ENCODE measurements around the gene SPOCD1.

The SPOCD1 gene

DNA sequence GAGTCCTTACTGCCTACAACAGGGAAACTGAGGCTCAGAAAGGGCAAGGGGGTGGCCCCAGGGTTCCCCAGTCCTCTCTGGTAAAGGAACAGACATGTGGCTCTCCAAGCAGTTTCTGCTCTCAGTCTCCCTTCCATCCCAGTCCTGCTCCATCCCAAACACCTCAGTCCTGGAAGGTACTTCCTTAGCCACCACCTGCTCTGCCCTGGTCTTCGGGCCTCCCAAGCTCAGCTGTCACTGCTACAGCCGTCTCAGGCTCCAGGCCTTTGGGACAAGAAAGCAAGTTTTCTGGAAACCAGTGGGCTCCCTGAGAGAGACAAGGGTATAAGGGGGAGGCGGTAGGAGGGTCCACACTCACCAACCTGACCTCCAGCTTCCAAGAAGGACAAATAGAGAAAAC, 28.6 kb downstream of the SPOCD1 start:
- DNase-seq (ENCODE audit: low read depth): no peak

DNA sequence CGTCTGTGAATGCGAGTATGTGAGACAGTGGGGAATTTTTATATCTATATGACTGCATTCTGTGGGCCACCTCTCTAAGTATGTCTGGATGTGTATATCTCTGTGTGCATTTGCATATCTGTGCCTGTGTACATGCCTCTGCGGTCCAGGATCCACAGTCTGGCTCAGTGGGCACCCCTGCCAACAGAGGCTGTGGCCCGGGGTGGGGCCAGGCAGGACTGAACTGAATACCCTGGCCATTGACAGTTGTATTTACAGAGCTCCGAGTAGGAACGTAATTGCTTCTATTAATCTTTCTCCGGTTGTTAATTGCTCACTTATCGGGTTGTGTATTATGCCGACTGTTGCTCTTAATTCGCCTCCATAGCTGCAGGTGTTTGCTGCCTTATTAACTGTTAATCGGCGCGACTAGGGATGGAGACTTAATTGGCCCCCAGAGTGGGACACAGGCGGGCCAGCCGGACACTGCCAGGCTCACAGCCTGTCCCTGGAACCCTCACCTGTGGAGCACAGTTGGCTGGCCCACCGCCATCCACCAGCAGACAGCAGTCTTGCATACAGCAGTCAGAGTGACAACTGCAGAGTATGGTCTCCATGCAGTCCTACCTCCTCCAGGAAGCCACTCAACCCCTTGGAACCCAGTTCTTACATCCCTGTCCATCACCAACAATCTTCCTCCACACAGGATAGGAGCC, 29.3 kb downstream of the SPOCD1 start:
- DNase-seq (ENCODE audit: low read depth): no peak

DNA sequence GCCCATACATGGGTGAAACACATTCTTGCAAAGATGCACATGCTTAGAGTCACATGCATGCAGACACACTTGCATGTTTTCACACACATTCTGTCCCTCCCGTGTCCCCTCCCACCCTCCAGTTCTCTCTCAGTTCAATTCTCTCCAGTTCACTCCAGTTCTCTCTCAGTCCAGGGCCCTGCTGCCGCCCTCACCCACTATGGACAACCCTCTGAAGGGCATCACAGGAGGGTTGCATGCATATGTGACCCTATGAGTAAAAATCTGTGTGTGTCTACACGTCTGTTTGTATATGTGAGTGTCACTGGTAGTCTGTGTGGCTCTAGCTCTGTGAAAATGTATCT, 29.9 kb downstream of the SPOCD1 start:
- no peak for DNase-seq (ENCODE audit: low read depth)

DNA sequence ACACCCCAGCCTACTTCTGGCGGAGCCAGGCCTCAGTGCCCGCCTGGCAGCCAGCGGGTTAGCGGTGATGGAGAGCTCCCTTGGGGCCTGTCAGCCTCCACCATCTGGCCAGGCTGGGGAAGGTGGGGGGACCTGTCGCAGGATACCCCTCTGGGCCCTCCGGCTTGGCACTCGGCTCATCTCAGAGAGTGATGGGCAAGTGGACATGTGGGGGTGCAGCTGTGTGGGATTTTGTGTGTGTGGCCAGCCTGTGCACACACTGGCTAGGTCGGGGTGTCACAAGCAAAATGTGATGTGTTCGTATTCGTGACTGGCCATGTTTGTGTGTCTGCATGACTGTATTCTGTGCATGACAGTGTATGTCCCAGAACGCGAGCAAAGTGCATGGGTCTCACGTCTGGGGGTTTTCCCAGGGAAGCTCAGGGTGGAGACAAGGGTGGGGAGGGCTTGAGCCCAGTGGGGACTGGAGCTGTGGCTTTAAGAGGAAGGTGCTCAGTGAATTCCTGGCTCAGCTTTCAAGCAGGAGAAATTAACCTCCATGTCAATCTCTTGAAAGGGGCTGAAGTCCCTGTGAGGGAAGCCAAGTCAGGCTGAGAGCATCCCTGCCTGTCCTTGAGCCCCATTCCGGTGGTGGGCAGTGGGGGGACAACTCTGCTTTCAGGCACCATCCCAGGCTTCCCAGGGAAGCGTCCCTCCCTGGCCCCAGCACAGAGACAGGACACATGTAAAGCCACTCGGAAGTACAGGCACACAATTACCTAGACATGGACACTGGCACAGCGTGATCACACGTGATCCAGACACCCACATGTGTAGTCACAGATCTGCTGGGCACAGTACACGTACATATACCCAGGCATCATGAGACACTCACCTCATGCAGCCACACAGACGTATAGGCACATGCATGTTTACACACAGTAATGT, 30.5 kb downstream of the SPOCD1 start:
- DNase-seq (ENCODE audit: low read depth): no peak

DNA sequence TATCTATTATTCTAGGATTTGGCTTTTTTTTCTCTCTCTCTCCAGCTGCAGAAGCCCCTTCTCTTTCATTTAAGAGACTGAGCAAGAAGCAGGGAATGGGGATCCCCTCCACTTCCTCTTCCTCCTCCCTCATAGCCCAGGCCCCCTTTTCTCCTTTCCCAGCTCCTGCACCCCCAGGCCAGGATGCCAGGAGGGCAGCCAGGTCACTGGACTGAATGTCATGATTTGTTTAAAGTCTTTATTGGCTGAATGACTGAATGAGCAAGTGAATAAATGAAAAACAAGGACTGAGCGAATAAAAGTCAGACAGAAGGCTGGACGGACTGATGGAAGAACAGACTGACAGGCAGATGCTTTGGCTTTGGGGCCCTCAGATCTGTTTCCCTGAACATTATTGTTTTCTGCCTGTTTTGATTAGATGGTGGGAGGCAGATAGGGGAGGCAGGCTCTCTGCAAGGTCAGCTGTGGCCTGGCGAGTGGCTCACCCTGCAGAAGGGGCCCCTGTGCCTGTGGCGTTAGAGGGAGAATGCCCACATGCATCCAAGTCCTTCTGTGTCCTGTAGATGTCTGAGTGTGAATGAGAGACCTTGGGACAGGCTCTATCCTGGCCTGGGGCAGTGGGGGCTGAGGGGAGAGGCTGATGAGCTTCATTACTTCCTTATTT, 31.3 kb downstream of the SPOCD1 start:
- no peak for DNase-seq (ENCODE audit: low read depth)

DNA sequence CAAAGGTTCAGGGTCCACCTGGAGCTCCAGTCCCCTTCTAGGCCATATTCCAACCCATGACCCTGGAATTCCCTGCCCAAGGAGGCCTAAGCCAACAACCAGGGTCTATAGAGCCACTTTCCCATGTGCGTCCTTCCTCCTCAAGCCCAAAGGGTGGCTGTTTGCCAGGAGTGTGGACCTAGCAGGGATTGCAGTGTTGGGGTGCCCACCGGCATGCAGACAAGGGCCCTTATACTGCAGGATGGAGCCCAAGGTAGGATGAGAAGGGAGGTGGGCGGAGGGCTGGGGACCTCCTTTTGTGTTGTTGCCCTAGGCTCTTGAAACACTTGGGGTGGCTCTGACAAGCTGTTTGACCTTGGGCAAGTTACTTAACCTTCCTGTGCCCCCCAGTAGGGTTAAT, 32.0 kb downstream of the SPOCD1 start:
- no peak for DNase-seq (ENCODE audit: low read depth)

DNA sequence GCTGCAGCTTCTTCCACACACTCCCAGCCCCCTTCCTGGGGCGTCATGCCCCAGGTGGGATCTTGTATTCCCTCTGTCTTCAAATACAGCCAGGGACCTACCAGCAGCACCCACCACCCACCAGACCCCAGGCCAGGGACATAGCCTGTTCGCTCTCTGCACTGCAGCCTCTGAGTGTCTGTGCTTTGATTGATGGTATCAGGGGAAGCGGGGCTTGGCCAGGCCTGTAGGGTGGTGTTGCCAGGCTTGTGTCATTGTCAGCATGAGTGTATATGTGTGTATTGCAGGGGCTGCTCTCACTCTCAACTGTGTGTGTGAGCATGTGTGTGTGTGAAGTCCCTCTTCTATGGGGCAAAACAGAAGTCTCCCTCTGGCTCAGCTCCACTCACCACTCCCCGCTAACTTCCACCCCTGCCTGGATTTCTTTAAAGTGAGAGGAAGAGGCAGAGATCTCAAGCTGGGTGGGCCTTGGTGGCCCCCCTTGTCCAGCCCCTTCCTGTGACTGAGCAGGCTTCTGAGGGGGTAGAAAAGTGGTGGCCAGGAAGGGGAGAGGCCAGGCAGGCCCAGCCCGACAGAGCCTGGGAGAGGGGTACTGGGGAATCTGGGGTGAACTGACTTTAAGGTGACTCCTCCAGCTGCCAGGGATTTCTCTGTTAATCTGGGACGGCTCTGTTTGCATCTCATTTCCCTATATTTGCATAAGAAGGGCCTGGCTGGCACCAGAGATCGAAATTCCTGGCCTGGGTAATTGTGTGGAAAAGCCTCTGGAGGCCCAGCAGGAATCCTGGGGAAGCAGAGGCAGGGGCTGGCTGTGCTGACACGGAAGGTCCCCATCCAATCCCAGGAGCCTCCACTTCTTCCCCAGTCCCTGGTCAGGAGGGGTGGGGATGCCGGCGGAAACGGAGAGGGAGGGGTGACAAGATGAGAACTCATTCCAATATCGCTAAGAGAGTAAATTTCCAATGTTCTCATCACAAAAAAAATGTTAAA, 33.1 kb downstream of the SPOCD1 start:
- no peak for DNase-seq (ENCODE audit: low read depth)

DNA sequence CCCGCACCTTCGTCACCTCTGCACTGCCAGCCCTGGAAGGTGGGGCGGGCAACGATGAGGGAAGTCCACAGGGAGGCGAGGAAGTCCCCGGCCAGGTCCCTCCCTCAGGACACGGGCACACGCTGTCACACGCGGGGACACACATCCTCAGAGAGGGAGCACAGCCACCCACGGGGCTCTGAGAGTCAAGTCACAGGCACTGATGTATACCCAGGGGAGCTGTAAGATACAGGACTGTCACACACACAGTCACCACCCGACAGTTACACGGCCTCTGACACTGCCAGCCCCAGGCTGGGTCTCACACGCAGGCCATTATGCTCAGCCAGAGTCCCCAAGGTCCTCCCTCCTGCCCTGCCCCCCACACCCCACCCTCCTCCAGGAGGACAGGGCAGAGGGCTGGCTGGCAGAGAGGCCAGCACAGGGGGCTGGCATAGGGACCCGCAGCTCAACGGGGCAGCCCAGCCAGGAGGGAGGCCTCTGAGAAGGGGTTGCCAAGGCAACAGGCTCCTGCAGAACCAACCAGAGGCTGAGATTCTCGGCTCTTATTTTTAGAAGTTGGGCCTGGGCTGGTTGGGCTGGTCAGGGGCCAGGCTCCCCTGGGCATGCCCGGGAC, 34.0 kb downstream of the SPOCD1 start:
- no peak for DNase-seq (ENCODE audit: low read depth)

DNA sequence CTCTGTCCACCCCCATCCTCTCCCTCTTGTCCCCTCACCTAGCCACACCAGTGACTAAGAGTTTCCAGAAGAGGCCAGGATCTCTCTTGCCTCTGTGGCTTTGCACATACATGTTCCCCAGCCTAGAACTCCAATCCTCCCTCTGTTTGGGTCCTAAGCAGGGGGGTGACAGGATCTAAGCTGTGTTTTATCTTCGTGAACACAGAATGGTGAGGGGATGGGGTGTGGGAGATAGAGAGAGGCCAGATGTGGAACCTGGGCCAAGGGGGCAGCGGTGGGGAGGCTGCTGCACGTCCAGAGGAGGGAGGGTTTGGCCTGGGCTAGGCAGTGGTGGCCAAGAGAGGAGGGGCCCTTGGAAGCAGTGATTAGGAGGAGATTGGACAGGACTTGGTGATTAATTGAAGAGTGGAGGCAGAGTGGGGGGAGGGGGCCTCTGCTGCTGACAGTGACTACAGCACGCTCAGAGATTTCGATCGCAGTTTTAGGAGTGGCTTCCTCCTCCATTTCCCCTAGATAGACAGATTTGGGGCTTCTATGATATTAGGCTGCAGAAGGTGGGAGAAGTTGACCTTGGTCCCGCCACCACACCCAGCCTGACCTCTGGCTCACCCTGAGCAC, 34.6 kb downstream of the SPOCD1 start:
- DNase-seq (ENCODE audit: low read depth): no peak

DNA sequence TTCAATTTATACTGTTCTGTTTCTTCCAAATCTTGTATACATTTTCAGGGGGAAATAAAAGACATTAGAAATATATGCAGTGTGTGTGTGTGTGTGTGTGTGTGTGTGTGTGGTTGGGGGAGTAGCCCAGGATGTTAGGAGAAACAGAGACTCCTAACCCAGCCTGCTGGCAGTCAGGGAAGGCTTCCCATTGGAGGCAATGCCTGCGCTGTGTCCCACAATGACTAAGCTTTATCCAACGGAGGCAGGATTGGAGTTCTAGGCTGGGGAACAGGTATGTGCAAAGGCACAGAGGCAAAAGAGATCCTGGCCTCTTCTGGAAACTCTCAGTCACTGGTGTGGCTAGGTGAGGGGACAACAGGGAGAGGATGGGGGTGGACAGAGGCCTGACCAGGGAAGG, 35.2 kb downstream of the SPOCD1 start:
- DNase-seq (ENCODE audit: low read depth): no peak

DNA sequence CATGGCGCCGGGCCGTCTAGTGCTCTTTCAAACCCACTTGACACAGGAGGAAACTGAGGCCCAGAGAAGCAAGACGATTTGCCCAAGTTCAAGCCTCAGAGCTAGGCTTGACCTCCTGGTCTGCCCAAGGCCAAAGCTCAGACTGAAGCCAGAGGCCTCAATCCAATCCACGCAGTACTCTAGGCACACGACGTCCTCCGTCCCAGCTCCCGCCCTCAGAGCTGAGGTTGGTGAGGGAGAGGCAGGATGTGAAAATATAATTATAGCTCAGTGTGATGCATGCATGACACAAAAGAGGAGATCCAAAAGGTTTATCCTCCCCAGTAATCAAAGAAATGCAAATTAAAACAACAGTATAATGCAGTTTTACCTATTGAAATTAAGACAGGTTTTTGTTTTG, 36.1 kb downstream of the SPOCD1 start:
- DNase-seq (ENCODE audit: low read depth): no peak

DNA sequence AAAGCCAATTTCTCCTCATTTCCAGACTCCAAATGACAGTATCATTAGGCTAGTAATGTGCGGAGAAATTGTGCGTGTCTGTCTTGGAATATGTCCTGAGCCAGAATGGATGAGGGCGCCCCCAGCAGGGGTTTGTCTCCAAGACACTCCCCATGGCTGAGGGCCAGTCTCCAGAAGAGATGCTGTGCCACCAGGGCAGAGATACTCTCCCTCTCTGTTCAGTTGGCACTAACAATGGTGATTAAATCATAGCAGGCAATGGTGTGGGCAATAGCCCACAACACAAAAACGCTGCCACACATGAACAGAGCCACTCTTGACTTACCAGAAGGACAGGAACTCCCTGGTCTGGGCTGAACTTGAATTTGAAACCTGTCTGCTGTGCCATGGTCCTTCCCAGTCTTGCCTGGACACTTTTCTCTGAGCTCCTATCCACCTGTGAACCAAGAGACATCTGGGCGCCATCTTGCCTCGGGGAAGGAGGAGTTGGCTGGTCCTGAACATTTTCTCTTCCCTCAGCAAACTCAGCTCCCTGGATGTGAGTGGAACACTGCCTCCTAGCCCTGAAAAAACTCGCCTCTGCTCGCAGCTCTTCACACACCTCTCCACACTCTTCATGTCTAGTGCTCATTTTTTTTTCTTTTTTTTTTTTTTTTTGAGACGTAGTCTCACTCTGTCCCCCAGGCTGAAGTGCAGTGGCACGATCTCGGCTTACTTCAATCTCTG, 36.9 kb downstream of the SPOCD1 start:
- DNase-seq (ENCODE audit: low read depth): no peak

DNA sequence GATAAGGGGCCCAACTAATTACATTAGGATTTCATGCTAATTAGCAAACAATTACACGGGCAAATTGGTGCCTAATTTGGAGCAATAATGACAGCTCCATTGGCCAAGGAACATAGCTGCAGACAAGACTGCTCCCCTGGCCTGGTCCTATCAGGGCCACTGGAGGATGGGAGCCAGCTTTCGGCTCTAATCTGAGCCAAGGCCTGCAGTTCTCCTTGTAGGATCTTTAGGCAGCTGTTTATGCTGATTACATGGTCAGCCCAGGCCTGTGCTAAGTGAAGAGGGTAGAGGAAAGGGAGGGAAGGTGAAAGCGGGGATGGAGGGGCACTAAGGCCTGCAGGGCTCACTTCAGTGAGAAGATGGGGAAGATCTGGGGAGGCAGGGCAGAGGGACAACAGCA, 39.3 kb downstream of the SPOCD1 start:
- no peak for DNase-seq (ENCODE audit: low read depth)

DNA sequence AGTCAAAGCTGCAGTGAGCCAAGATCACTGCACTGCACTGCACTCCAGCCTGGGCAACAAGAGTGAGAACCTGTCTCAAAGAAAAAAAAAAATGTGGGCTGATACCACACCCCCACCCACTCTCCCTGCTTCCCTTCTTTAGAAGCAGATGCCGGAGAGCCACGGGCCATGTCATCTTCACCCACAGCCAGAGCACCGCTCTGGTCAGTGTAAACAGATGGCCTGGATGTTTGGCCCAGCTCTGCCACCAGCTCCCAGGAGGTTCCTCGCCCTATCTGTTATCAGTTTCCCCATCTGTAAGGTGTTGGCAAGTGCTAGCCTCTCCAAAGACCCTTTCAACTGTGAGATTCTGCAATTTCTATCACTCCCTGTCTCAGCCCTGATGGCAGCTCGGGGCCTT, 39.8 kb downstream of the SPOCD1 start:
- DNase-seq (ENCODE audit: low read depth): no peak

DNA sequence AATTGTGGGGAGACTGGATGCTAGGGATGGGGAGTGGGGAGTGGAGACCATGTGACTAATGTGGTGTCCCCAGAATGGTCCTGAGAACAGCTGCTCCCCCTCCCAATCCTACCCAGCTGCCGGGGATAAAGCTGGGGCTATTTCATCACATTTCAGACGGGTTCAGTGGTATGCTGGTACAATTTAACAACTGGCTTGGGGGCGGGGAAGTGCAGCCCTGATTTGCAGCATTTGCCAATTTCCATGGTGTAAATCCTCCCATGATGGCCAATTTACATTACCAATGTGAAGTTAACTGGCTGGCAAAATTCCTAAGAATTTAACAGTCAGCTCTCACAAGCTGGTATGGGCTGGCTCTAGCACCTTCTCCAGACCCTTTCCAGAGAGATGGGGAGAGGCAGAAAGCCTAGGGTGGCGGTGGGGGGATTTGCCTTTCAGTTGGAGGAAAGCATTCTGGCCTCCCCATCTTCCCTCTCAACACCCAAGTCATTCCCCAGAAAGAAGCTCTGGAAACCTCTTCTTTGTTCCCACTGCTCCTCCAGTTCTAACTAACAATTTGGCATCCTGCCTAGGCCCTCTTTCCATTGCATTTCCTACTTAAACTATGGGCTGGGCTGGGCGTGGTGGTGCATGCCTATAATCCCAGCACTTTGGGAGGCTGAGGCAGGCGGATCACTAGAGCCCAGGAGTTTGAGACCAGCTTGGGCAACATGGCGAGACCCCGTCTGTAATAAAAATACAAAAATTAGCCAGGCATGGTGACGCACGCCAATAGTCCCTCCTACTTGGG, 40.4 kb downstream of the SPOCD1 start:
- DNase-seq (ENCODE audit: low read depth): no peak

DNA sequence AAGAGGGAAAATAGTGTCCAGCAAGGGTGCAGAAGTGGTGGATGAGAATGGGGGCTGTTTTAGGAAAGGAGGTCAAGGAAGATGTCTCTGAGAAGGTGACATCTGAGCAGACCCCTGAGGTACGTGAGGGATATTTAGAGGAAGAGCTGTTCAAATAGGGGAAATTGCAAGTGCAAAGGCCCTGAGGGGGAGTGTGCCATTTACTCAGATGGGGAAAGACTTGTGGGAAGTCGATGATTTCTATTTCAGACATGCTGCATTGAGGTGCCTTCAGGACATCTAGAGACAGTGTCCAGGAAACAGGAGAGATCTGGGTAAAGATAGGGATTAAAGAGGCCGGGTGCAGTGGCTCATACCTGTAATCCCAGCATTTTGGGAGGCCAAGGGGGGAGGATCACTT, 41.3 kb downstream of the SPOCD1 start:
- DNase-seq (ENCODE audit: low read depth): no peak

DNA sequence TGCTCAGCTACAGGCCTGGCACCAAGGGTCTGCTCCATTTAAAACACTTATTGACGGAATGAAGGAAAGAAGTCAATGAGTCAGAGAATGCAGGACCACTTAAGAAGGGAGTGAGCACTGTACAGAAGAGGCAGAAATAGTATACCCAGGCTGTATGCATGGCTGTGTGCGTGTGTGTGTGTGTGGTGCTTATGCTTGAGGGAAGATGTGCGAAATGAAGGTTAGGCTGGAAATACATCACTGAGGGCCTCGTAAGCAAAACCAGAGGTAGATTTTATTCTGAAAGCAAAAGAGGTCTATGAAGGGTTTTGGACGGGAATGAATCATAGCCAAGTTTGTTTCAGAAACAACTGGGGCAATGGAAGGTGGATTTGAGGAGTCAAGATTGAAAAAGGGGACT, 42.0 kb downstream of the SPOCD1 start:
- no peak for DNase-seq (ENCODE audit: low read depth)

DNA sequence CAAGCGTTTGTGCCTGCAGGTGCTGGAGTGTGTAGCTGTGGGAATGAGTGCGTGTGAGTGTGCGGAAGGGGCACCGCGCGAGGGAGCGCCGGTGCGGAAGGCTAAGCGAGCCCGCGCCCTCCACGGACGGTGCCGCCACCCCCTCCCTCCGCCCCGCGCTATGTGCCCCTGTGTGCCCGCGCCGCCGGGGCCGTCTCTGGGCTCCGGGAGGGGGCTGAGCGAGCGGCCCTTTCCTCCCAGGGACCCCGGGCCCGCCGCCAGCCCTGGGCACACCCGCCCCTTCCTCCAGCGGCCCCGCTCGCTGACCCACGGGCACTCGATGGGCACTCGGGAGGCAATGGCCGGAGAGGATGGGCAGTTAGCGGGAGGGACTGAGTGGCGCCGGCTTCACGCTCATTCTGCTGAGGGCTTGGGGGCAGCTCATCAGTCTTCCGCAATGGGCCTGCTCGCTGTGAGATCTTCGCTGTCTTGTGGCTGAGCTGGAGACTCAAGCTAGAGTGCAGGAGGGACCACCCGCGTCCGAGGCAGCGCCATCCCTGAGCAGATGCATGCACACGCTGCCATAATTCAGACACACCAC, 43.1 kb downstream of the SPOCD1 start:
- DNase-seq (ENCODE audit: low read depth): no peak
